ENCODE results near the gene PPP2R2C. TPM values are rescaled to one million over a fixed set of nuclear protein-coding genes. Genes with fewer than 3 reads are reported as not detected.

Gene PPP2R2C
- total and polyA plus RNA-seq, 9 of the 15 experiments (the other 6 are each of a cell fraction or from before 2014, with no cell fraction given), result 0.04 to 0.06 TPM; not detected in 7

DNA sequence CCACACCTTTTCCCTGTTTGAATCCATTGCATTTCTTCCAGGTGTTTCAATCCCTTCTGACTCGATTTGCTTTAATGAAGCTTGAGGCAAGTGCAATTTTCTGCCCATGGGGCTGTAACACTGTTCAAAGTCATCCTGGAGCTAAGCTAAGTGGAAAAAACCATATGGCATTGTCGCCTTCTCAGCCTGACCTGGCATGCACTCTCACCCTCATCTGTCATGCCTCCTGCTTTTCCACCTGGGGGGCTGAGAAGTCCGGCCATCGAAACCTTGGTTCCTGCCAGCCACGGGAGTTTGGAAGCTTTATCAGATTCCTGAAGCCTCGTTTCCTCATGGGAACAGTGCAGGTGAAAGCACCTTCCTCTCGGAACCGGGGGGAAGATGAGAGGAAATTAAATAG, 164.5 kb downstream of the PPP2R2C start:
- no peak for DNase-seq (ENCODE audit: extremely low read depth in 1 of 4, low spot score in 3 of 4)
- ChIA-PET CTCF (ENCODE audit: low intra/inter-chr PET ratio) (no interaction called here), POLR2A (no interaction called here)
- H3K27me3 ChIP-seq (ENCODE audit: control insufficient read depth in 2 of 2, insufficient read depth in 2 of 2, low read length in 2 of 2), result peaks cover 4 to 45% of the 10 kb centered on the region in 2 experiments; a peak in 3 of 5 replicates
- in situ Hi-C loops (cut with MboI) (no loop called here), intact Hi-C loops (cut with micrococcal nuclease) (no loop called here)
- no TSS peak for BruUV-seq (replicated peaks)
- no peaks in the 10 kb centered on the region for H3K9me1 ChIP-seq (ENCODE audit: control insufficient read depth, insufficient read depth, low read length)
- no peak for ATAC-seq
- peaks cover 9% of the 10 kb centered on the region; the same call in 1 of the 2 replicates for H4K20me1 ChIP-seq (replicated peaks; ENCODE audit: control insufficient read depth, insufficient read depth, low read length)
- no peak overlapping the region for H3K4me3 ChIP-seq
- no peaks in the 10 kb centered on the region for H3K9me3 ChIP-seq (replicated peaks; ENCODE audit: control insufficient read depth, insufficient read depth, low read depth, low read length)
- no peak overlapping the region for H2AFZ ChIP-seq (ENCODE audit: low read depth, low read length)
- no peaks in the 10 kb centered on the region for H3K79me2 ChIP-seq (ENCODE audit: control insufficient read depth, insufficient read depth, low read length)
- no peak overlapping the region for H3K9ac ChIP-seq (ENCODE audit: insufficient read depth in 1 of 2, low read depth in 2 of 2, low read length in 2 of 2)
- no peak overlapping the region for H3K4me2 ChIP-seq (ENCODE audit: insufficient read depth, low read length)
- WGBS (ENCODE audit: insufficient coverage, low coverage, missing lambda C conversion rate), result 0% methylated on average over 8 of the region's 8 CpGs
- no peak for TF ChIP-seq HDAC3 (IDR thresholded peaks at IDR 0.05; ENCODE audit: borderline replicate concordance, partially characterized antibody)
- TF ChIP-seq, protein P1, sequence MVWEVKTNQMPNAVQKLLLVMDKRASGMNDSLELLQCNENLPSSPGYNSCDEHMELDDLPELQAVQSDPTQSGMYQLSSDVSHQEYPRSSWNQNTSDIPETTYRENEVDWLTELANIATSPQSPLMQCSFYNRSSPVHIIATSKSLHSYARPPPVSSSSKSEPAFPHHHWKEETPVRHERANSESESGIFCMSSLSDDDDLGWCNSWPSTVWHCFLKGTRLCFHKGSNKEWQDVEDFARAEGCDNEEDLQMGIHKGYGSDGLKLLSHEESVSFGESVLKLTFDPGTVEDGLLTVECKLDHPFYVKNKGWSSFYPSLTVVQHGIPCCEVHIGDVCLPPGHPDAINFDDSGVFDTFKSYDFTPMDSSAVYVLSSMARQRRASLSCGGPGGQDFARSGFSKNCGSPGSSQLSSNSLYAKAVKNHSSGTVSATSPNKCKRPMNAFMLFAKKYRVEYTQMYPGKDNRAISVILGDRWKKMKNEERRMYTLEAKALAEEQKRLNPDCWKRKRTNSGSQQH (CRISPR knock-in tag; IDR thresholded peaks at IDR 0.05), result no peak
- TF ChIP-seq POLR2AphosphoS5 (IDR thresholded peaks at IDR 0.05; ENCODE audit: control insufficient read depth, insufficient read depth, low read depth, low read length), result no peak
- TF ChIP-seq, protein P2, sequence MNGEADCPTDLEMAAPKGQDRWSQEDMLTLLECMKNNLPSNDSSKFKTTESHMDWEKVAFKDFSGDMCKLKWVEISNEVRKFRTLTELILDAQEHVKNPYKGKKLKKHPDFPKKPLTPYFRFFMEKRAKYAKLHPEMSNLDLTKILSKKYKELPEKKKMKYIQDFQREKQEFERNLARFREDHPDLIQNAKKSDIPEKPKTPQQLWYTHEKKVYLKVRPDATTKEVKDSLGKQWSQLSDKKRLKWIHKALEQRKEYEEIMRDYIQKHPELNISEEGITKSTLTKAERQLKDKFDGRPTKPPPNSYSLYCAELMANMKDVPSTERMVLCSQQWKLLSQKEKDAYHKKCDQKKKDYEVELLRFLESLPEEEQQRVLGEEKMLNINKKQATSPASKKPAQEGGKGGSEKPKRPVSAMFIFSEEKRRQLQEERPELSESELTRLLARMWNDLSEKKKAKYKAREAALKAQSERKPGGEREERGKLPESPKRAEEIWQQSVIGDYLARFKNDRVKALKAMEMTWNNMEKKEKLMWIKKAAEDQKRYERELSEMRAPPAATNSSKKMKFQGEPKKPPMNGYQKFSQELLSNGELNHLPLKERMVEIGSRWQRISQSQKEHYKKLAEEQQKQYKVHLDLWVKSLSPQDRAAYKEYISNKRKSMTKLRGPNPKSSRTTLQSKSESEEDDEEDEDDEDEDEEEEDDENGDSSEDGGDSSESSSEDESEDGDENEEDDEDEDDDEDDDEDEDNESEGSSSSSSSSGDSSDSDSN (IDR thresholded peaks at IDR 0.05; ENCODE audit: borderline replicate concordance in 1 of 2, low read depth in 2 of 2, low read length in 2 of 2), result no peak
- TF ChIP-seq TCF7L2 (IDR thresholded peaks at IDR 0.05; ENCODE audit: low read depth, low read length), result no peak
- TF ChIP-seq, protein P3, sequence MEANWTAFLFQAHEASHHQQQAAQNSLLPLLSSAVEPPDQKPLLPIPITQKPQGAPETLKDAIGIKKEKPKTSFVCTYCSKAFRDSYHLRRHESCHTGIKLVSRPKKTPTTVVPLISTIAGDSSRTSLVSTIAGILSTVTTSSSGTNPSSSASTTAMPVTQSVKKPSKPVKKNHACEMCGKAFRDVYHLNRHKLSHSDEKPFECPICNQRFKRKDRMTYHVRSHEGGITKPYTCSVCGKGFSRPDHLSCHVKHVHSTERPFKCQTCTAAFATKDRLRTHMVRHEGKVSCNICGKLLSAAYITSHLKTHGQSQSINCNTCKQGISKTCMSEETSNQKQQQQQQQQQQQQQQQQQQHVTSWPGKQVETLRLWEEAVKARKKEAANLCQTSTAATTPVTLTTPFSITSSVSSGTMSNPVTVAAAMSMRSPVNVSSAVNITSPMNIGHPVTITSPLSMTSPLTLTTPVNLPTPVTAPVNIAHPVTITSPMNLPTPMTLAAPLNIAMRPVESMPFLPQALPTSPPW (CRISPR knock-in tag; IDR thresholded peaks at IDR 0.05), result no peak
- TF ChIP-seq NFATC3 (IDR thresholded peaks at IDR 0.05), result no peak
- no peak for TF ChIP-seq HDAC6 (IDR thresholded peaks at IDR 0.05; ENCODE audit: low read depth, low read length)
- TF ChIP-seq HMGN3 (IDR thresholded peaks at IDR 0.05; ENCODE audit: borderline replicate concordance, extremely low read depth, insufficient read length, low read depth, low read length), result no peak
- no peak for TF ChIP-seq MTA1 (IDR thresholded peaks at IDR 0.05; ENCODE audit: borderline replicate concordance)
- no peak for TF ChIP-seq ZNF143 (CRISPR knock-in tag; IDR thresholded peaks at IDR 0.05)
- no peak for TF ChIP-seq HSF4 (CRISPR knock-in tag; IDR thresholded peaks at IDR 0.05; ENCODE audit: borderline replicate concordance)
- peaks cover 0 to 7% of the 10 kb centered on the region in 2 experiments; a peak in 1 of 5 replicates for H3K4me1 ChIP-seq (replicated peaks in 1 of 2; ENCODE audit: control insufficient read depth in 2 of 2, insufficient read depth in 2 of 2, low read length in 2 of 2)
- no peak for FAIRE-seq
- no peaks in the 10 kb centered on the region for H3K36me3 ChIP-seq (ENCODE audit: control insufficient read depth, insufficient read depth, low read length)
- H3K27ac ChIP-seq (ENCODE audit: extremely low read depth, low read depth, low read length), result no peak overlapping the region
